Measurements from ENCODE around the gene EIF5AL1. TPM values are rescaled to one million over a fixed set of nuclear protein-coding genes. Genes with fewer than 3 reads are reported as not detected.
"Not testable (repeated sequence)": the region's sequence is repeated elsewhere in the genome, so short reads cannot be mapped to it uniquely, and the experiment has no call there.

Gene EIF5AL1
- total and polyA plus RNA-seq, 10 of the 15 experiments (the other 5 are each of a cell fraction or from before 2014, with no cell fraction given), result 0.02 to 8.3 (median 0.45) TPM; not detected in 1

- in situ Hi-C loops (cut with MboI); H3K9me3 ChIP-seq (replicated peaks; ENCODE audit: control insufficient read depth, insufficient read depth, low read length); H3K4me3 ChIP-seq; DNase-seq (ENCODE audit: low read depth, low spot score); SMC1A ChIA-PET (ENCODE audit: uncharacterized antibody, unreplicated experiment); H3K4me1 ChIP-seq (ENCODE audit: control insufficient read depth, insufficient read depth, low read length); H3K27me3 ChIP-seq (replicated peaks in 1 of 2; ENCODE audit: control insufficient read depth in 2 of 2, insufficient read depth in 2 of 2, low read length in 1 of 2); H3K79me2 ChIP-seq (ENCODE audit: control insufficient read depth, insufficient read depth, low read length); H3K9ac ChIP-seq (ENCODE audit: control insufficient read depth, insufficient read depth, low read length); RAD21 ChIA-PET (ENCODE audit: unreplicated experiment); H3K4me2 ChIP-seq (ENCODE audit: control insufficient read depth, insufficient read depth); H3K27ac ChIP-seq (ENCODE audit: control insufficient read depth, insufficient read depth); CTCF ChIA-PET; H4K20me1 ChIP-seq (ENCODE audit: control insufficient read depth, insufficient read depth); intact Hi-C loops (cut with micrococcal nuclease; ENCODE audit: unreplicated experiment); H3K36me3 ChIP-seq (ENCODE audit: control insufficient read depth in 2 of 2, insufficient read depth in 2 of 2, low read length in 1 of 2); POLR2A ChIA-PET; BruUV-seq (replicated peaks); H2AFZ ChIP-seq (ENCODE audit: control insufficient read depth, low read depth, low read length): not testable (repeated sequence)
- ATAC-seq, result peak; percentile 83
- peak; percentile 85 for FAIRE-seq
- WGBS (ENCODE audit: insufficient coverage, insufficient replicate concordance, low lambda C conversion rate, missing lambda C conversion rate), result 85% methylated on average over 2 of the region's 3 CpGs
Observed at GRCh38 chr10:79509306-79509933, 2.9 kb upstream of the EIF5AL1 start.

- H2AFZ ChIP-seq (ENCODE audit: control insufficient read depth, low read depth, low read length); CTCF ChIA-PET; H3K27ac ChIP-seq (ENCODE audit: control insufficient read depth, insufficient read depth); SMC1A ChIA-PET (ENCODE audit: uncharacterized antibody, unreplicated experiment); H3K27me3 ChIP-seq (replicated peaks in 1 of 2; ENCODE audit: control insufficient read depth in 2 of 2, insufficient read depth in 2 of 2, low read length in 1 of 2); BruUV-seq (replicated peaks); H3K4me2 ChIP-seq (ENCODE audit: control insufficient read depth, insufficient read depth); H3K4me1 ChIP-seq (ENCODE audit: control insufficient read depth, insufficient read depth, low read length); H4K20me1 ChIP-seq (ENCODE audit: control insufficient read depth, insufficient read depth); H3K9ac ChIP-seq (ENCODE audit: control insufficient read depth, insufficient read depth, low read length); in situ Hi-C loops (cut with MboI); POLR2A ChIA-PET; H3K36me3 ChIP-seq (ENCODE audit: control insufficient read depth in 2 of 2, insufficient read depth in 2 of 2, low read length in 1 of 2); H3K79me2 ChIP-seq (ENCODE audit: control insufficient read depth, insufficient read depth, low read length); intact Hi-C loops (cut with micrococcal nuclease; ENCODE audit: unreplicated experiment); RAD21 ChIA-PET (ENCODE audit: unreplicated experiment); DNase-seq (ENCODE audit: low read depth, low spot score); H3K9me3 ChIP-seq (replicated peaks; ENCODE audit: control insufficient read depth, insufficient read depth, low read length); H3K4me3 ChIP-seq; ATAC-seq: not testable (repeated sequence)
- WGBS (ENCODE audit: insufficient coverage, insufficient replicate concordance, low lambda C conversion rate, missing lambda C conversion rate), result 49% methylated on average over 3 of the region's 5 CpGs
- FAIRE-seq, result peak; percentile 69
Observed at GRCh38 chr10:79509934-79510508, 2.3 kb upstream of the EIF5AL1 start.

GRCh38 chr10:79516532-79517205 is 4.3 kb downstream of the EIF5AL1 start:
- H3K9me3 ChIP-seq (replicated peaks; ENCODE audit: control insufficient read depth, insufficient read depth, low read length); H3K4me3 ChIP-seq; H3K4me2 ChIP-seq (ENCODE audit: control insufficient read depth, insufficient read depth); SMC1A ChIA-PET (ENCODE audit: uncharacterized antibody, unreplicated experiment); DNase-seq (ENCODE audit: low read depth, low spot score); H4K20me1 ChIP-seq (ENCODE audit: control insufficient read depth, insufficient read depth); H3K9ac ChIP-seq (ENCODE audit: control insufficient read depth, insufficient read depth, low read length); H3K36me3 ChIP-seq (ENCODE audit: control insufficient read depth in 2 of 2, insufficient read depth in 2 of 2, low read length in 1 of 2); BruUV-seq (replicated peaks); H3K4me1 ChIP-seq (ENCODE audit: control insufficient read depth, insufficient read depth, low read length); ATAC-seq; in situ Hi-C loops (cut with MboI); H3K27me3 ChIP-seq (replicated peaks in 1 of 2; ENCODE audit: control insufficient read depth in 2 of 2, insufficient read depth in 2 of 2, low read length in 1 of 2); H3K27ac ChIP-seq (ENCODE audit: control insufficient read depth, insufficient read depth); CTCF ChIA-PET; RAD21 ChIA-PET (ENCODE audit: unreplicated experiment); POLR2A ChIA-PET; H3K79me2 ChIP-seq (ENCODE audit: control insufficient read depth, insufficient read depth, low read length); H2AFZ ChIP-seq (ENCODE audit: control insufficient read depth, low read depth, low read length); intact Hi-C loops (cut with micrococcal nuclease; ENCODE audit: unreplicated experiment): not testable (repeated sequence)
- WGBS (ENCODE audit: insufficient coverage, insufficient replicate concordance, low lambda C conversion rate, missing lambda C conversion rate), result 48% methylated on average over 4 of the region's 7 CpGs
- FAIRE-seq, result peak; percentile 86

- H3K36me3 ChIP-seq (ENCODE audit: control insufficient read depth in 2 of 2, insufficient read depth in 2 of 2, low read length in 1 of 2); DNase-seq (ENCODE audit: low read depth, low spot score); in situ Hi-C loops (cut with MboI); H3K27me3 ChIP-seq (replicated peaks in 1 of 2; ENCODE audit: control insufficient read depth in 2 of 2, insufficient read depth in 2 of 2, low read length in 1 of 2); H3K4me1 ChIP-seq (ENCODE audit: control insufficient read depth, insufficient read depth, low read length); H2AFZ ChIP-seq (ENCODE audit: control insufficient read depth, low read depth, low read length); H3K4me3 ChIP-seq; H3K9me3 ChIP-seq (replicated peaks; ENCODE audit: control insufficient read depth, insufficient read depth, low read length); CTCF ChIA-PET; BruUV-seq (replicated peaks); POLR2A ChIA-PET; H3K27ac ChIP-seq (ENCODE audit: control insufficient read depth, insufficient read depth); intact Hi-C loops (cut with micrococcal nuclease; ENCODE audit: unreplicated experiment); H3K4me2 ChIP-seq (ENCODE audit: control insufficient read depth, insufficient read depth); FAIRE-seq; H3K79me2 ChIP-seq (ENCODE audit: control insufficient read depth, insufficient read depth, low read length); ATAC-seq; H4K20me1 ChIP-seq (ENCODE audit: control insufficient read depth, insufficient read depth); H3K9ac ChIP-seq (ENCODE audit: control insufficient read depth, insufficient read depth, low read length); SMC1A ChIA-PET (ENCODE audit: uncharacterized antibody, unreplicated experiment); RAD21 ChIA-PET (ENCODE audit: unreplicated experiment): not testable (repeated sequence)
- 60% methylated on average over 1 of the region's 4 CpGs for WGBS (ENCODE audit: insufficient coverage, insufficient replicate concordance, low lambda C conversion rate, missing lambda C conversion rate)
Observed at GRCh38 chr10:79517567-79517966, 5.2 kb downstream of the EIF5AL1 start.
